GM18873 (cell line): ENCODE measurements around the gene WFS1.

Source experiments
- ATAC-seq: cut with Tn5 transposase; IDR thresholded peaks from one replicate; pipeline ENCODE4 v1.9.1; 2021; ENCODE audit warnings: mild to moderate bottlenecking, moderate library complexity, moderate number of reproducible peaks; ENCODE audit not compliant: unreplicated experiment, low FRiP score

Gene WFS1

GRCh38 chr4:6258741-6259140, 10.9 kb upstream of the WFS1 start:
- no peak for ATAC-seq

GRCh38 chr4:6259886-6260285, 9.8 kb upstream of the WFS1 start:
- ATAC-seq = no peak

GRCh38 chr4:6262176-6262575, 7.5 kb upstream of the WFS1 start:
- ATAC-seq = no peak

GRCh38 chr4:6262847-6263487, 6.7 kb upstream of the WFS1 start:
- ATAC-seq = no peak

- no peak for ATAC-seq
Observed at GRCh38 chr4:6263526-6264224, 6.0 kb upstream of the WFS1 start.

GRCh38 chr4:6264225-6264540, 5.5 kb upstream of the WFS1 start:
- ATAC-seq = no peak

- no peak for ATAC-seq
Observed at GRCh38 chr4:6265546-6265945, 4.1 kb upstream of the WFS1 start.

- no peak for ATAC-seq
Observed at GRCh38 chr4:6267573-6267972, 2.1 kb upstream of the WFS1 start.

GRCh38 chr4:6268650-6269615, 717 bp upstream of the WFS1 start:
- ATAC-seq = no peak

- ATAC-seq = no peak
Observed at GRCh38 chr4:6270636-6271121, 1.0 kb downstream of the WFS1 start.

GRCh38 chr4:6271206-6271605, 1.6 kb downstream of the WFS1 start:
- ATAC-seq = no peak

GRCh38 chr4:6271701-6272465, 2.2 kb downstream of the WFS1 start:
- no peak for ATAC-seq

- ATAC-seq = no peak
Observed at GRCh38 chr4:6272863-6273660, 3.4 kb downstream of the WFS1 start.

- no peak for ATAC-seq
Observed at GRCh38 chr4:6273661-6273990, 4.0 kb downstream of the WFS1 start.

- ATAC-seq = no peak
Observed at GRCh38 chr4:6275351-6275750, 5.7 kb downstream of the WFS1 start.

GRCh38 chr4:6275898-6276806, 6.5 kb downstream of the WFS1 start:
- no peak for ATAC-seq

- no peak for ATAC-seq
Observed at GRCh38 chr4:6277139-6277802, 7.6 kb downstream of the WFS1 start.
